Right lobe of liver (tissue), 6 donors: ENCODE measurements around the gene PAX5. TPM values are rescaled to one million over a fixed set of nuclear protein-coding genes. Genes with fewer than 3 reads are reported as not detected.

Source experiments
- ATAC-seq, 4 donors: fragments of 200-7000 bp; cut with Tn5 transposase; one replicate each; pipeline ENCODE4 v1.9.1; 2020; ENCODE audit warnings: mild to moderate bottlenecking in 4 of 4, moderate library complexity in 4 of 4
- DNase-seq, 3 donors: peaks; one replicate each; pipeline ENCODE4 v3.0.0-alpha.2; 2020
- H3K27ac ChIP-seq, 3 donors: fragments of 200-600 bp; one replicate each; pipeline ENCODE4 v1.8.0; 2022
- H3K27me3 ChIP-seq, 2 donors: fragments of 200-600 bp; one replicate each; pipeline ENCODE4 v1.8.0; 2022
- H3K36me3 ChIP-seq, 4 donors: fragments of 200-600 bp; sonication (generic) in 1 of 4; one replicate each; pipeline versions ENCODE4 v1.5.1 to v1.8.0; 2017 to 2022; ENCODE audit warnings: control low read depth in 1 of 4
- H3K4me1 ChIP-seq, 4 donors: fragments of 200-600 bp; sonication (generic) in 1 of 4; one replicate each; pipeline versions ENCODE4 v1.5.1 to v1.8.0; 2017 to 2022; ENCODE audit warnings: control low read depth in 1 of 4
- H3K4me3 ChIP-seq, 3 donors: fragments of 200-600 bp; one replicate each; pipeline ENCODE4 v1.8.0; 2022
- H3K9me3 ChIP-seq, 4 donors: fragments of 200-600 bp; sonication (generic) in 1 of 4; one replicate each; pipeline versions ENCODE4 v1.5.1 to v1.8.0; 2017 to 2022; ENCODE audit warnings: control low read depth in 1 of 4
- POLR2A ChIP-seq: fragments of 450-650 bp; IDR thresholded peaks from one replicate; pipeline ENCODE4 v1.6.1; 2017; ENCODE audit warnings: antibody characterized with exemption, mild to moderate bottlenecking
- WGBS: methylation state at CpG from one replicate; pipeline ENCODE4 v1.1.6; 2018; ENCODE audit warnings: low coverage, low lambda C conversion rate; ENCODE audit not compliant: insufficient coverage; ENCODE audit errors: missing lambda C conversion rate; 5-methylcytosine and 5-hydroxymethylcytosine counted together
- intact Hi-C, 2 donors: fragments of 100-400 bp; cut with DNase I; formaldehyde crosslinking; loops; one replicate each; pipeline versions ENCODE4 v1.11.2 to v1.14.1; 2022
- total RNA-seq, 6 experiments: library from RNA; depleted of rRNA in 2 of 6; stranded (reverse); fragments of >200 nt in 2 of 6; fragmentation: NEBNext Ultra II Directional in 3 of 6; extraction: Animal tissue kit (Norgen Biotek cat#: 25700) in 3 of 6; gene quantifications; one replicate each; pipeline versions ENCODE4 v1.1.0 to v1.2.4, GENCODE V29; 2016 to 2023
- TF ChIP-seq, protein P1 (sequence below), 4 donors: fragments of 200-600 bp in 3 of 4; fragments of 450-650 bp in 1 of 4; IDR thresholded peaks; one replicate each; pipeline versions ENCODE4 v1.5.1 to v1.8.0; 2016 to 2022; ENCODE audit warnings: antibody characterized with exemption in 4 of 4, mild to moderate bottlenecking in 2 of 4
- donor health status: DM: no; HTN: yes; CAD: no.
- donor health status: DM: no; HTN: no; CAD: no.
- donor health status: DM: no; HTN: no; CAD: no.
- donor health status: DM: no; HTN: yes; CAD: no.
- donor health status: DM: no; HTN: yes; CAD: no.

Gene PAX5
- total RNA-seq, 6 experiments from 2014 or later, result 0.12 to 0.18 TPM; not detected in 4

DNA sequence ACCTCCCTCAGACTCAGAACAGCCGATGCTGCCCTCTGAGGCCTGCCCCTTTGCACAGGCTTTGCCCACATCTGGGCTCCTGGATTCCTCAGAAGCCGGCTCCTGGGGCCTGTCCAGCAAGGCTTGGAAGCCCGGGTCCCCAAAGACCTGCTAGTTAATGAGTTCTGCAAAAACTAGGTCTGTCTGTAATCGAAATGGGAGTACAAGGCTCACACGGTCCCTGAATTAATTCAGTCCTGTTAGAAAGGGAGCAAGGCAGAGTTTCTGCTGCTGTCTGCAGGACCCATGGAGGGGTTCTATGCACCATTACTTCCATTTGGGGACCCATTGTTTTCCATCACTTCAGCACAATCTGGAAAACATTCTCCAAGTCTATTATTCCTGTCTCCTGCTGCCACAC is 239.6 kb downstream of the PAX5 start:
- Histone ChIP-seq H3K9me3 (peaks cover 0 to 5% (median 0%) of the 10 kb centered on the region in 4 donors), H3K4me1 (no peaks in the 10 kb centered on the region), H3K4me3 (no peak overlapping the region), H3K36me3 (no peaks in the 10 kb centered on the region), H3K27ac (no peak overlapping the region), H3K27me3 (no peaks in the 10 kb centered on the region)
- WGBS, result 80% methylated on average over 1 of the region's 5 CpGs
- DNase-seq, result no peak
- intact Hi-C loops, result no loop called here
- no peak for ATAC-seq
- no peak for TF ChIP-seq POLR2A
- TF ChIP-seq, protein P1, sequence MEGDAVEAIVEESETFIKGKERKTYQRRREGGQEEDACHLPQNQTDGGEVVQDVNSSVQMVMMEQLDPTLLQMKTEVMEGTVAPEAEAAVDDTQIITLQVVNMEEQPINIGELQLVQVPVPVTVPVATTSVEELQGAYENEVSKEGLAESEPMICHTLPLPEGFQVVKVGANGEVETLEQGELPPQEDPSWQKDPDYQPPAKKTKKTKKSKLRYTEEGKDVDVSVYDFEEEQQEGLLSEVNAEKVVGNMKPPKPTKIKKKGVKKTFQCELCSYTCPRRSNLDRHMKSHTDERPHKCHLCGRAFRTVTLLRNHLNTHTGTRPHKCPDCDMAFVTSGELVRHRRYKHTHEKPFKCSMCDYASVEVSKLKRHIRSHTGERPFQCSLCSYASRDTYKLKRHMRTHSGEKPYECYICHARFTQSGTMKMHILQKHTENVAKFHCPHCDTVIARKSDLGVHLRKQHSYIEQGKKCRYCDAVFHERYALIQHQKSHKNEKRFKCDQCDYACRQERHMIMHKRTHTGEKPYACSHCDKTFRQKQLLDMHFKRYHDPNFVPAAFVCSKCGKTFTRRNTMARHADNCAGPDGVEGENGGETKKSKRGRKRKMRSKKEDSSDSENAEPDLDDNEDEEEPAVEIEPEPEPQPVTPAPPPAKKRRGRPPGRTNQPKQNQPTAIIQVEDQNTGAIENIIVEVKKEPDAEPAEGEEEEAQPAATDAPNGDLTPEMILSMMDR (IDR thresholded peaks at IDR 0.05), result no peak

GRCh38 chr9:36793277-36793676 is 240.8 kb downstream of the PAX5 start:
- H3K36me3 ChIP-seq, result no peaks in the 10 kb centered on the region
- TF ChIP-seq, protein P1 (IDR thresholded peaks at IDR 0.05), result no peak
- no peak for TF ChIP-seq POLR2A
- DNase-seq, result no peak
- intact Hi-C loops, result no loop called here
- no peak for ATAC-seq
- WGBS, result 50% methylated on average over 1 of the region's 2 CpGs
- H3K4me1 ChIP-seq, result no peaks in the 10 kb centered on the region
- H3K27me3 ChIP-seq, result no peaks in the 10 kb centered on the region
- H3K4me3 ChIP-seq, result no peak overlapping the region
- H3K9me3 ChIP-seq, result peaks cover 0 to 5% (median 0%) of the 10 kb centered on the region in 4 donors
- H3K27ac ChIP-seq, result no peak overlapping the region

DNA sequence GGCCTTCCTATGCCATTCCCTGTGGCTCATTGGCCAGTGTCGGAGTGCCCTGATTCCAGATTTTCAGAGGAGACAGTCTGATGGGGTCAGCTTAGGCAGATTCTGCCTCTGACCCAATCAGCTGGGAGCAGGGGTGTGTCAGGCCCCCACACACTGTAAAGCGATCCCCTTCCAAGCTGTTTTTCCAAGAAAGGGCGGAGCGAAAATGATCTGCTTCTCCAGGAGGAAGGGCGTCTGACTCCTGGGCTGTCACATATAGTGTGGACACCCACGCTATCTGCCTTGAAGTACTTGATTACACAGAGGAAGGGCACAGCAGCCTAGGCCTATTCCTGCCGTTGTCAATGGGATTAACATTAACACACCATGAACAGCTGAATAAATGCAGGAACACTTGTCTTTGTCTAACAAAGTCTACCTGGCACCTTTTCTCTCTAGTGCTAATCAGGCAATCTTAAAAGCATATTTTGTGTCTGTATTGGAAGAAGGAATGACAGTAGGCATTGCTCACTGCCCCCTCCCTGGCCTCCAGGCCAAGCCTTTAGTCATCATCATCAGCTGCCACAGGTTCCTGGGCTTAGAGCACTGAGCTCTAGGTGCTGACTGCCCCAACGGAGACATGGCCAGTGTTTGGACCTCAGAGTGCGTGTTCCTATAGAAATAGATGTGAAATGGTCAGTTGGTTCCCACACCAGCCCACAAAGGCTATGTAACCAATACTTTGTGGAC is 242.7 kb downstream of the PAX5 start:
- ATAC-seq (no peak), DNase-seq (no peak)
- H3K27me3 ChIP-seq, result no peaks in the 10 kb centered on the region
- no peaks in the 10 kb centered on the region for H3K36me3 ChIP-seq
- H3K4me3 ChIP-seq, result no peak overlapping the region
- H3K27ac ChIP-seq, result no peak overlapping the region
- intact Hi-C loops, result no loop called here
- H3K4me1 ChIP-seq, result no peaks in the 10 kb centered on the region
- peaks cover 0 to 5% (median 0%) of the 10 kb centered on the region in 4 donors for H3K9me3 ChIP-seq
- TF ChIP-seq, protein P1 (IDR thresholded peaks at IDR 0.05), result no peak
- no peak for TF ChIP-seq POLR2A
- 71% methylated on average over 8 of the region's 9 CpGs for WGBS

- ATAC-seq (no peak), DNase-seq (no peak)
- no peak for TF ChIP-seq POLR2A
- TF ChIP-seq, protein P1 (IDR thresholded peaks at IDR 0.05), result no peak
- WGBS, result no CpG with 5 or more reads among the region's 3 CpGs
- H3K27me3 ChIP-seq, result no peaks in the 10 kb centered on the region
- no peak overlapping the region for H3K4me3 ChIP-seq
- H3K36me3 ChIP-seq, result no peaks in the 10 kb centered on the region
- intact Hi-C loops, result no loop called here
- peaks cover 0 to 5% (median 0%) of the 10 kb centered on the region in 4 donors for H3K9me3 ChIP-seq
- H3K4me1 ChIP-seq, result no peaks in the 10 kb centered on the region
- H3K27ac ChIP-seq, result no peak overlapping the region
These were observed 244.2 kb downstream of the PAX5 start for GRCh38 chr9:36789886-36790285.
